Activated CD8-positive, alpha-beta memory T cell treated with anti-CD3 and anti-CD28 coated beads, Interleukin-2, amount 50 U/mL, for 24 hours (primary cell): Measurements from ENCODE around the gene TUBA3C.
"Not testable (repeated sequence)": the region's sequence is repeated elsewhere in the genome, so short reads cannot be mapped to it uniquely, and the experiment has no call there.

ENCODE experiments used
- DNase-seq: peaks from one replicate; pipeline ENCODE4 v3.0.0-alpha.2; 2020; ENCODE audit errors: extremely low read depth

The TUBA3C gene

GRCh38 chr13:19181621-19182485 is at the start of gene TUBA3C:
TSS of gene TUBA3C (minus strand) at chr13:19181824. CDS start at chr13:19181747, 77 bp downstream.
- DNase-seq = no peak

- DNase-seq = not testable (repeated sequence)
Observed at GRCh38 chr13:19207413-19207812, 25.8 kb upstream of the TUBA3C start.

- DNase-seq = not testable (repeated sequence)
Observed at GRCh38 chr13:19192622-19193021, 11.0 kb upstream of the TUBA3C start.

- not testable (repeated sequence) for DNase-seq
Observed at GRCh38 chr13:19189911-19190310, 8.3 kb upstream of the TUBA3C start.

- not testable (repeated sequence) for DNase-seq
Observed at GRCh38 chr13:19189368-19189767, 7.7 kb upstream of the TUBA3C start.

- DNase-seq = no peak
Observed at GRCh38 chr13:19185865-19186645, 4.4 kb upstream of the TUBA3C start.

GRCh38 chr13:19185086-19185864 is 3.7 kb upstream of the TUBA3C start:
- no peak for DNase-seq

GRCh38 chr13:19184176-19184575 is 2.6 kb upstream of the TUBA3C start:
- no peak for DNase-seq

GRCh38 chr13:19183676-19184075 is 2.1 kb upstream of the TUBA3C start:
- no peak for DNase-seq

- DNase-seq = no peak
Observed at GRCh38 chr13:19182536-19182935, 912 bp upstream of the TUBA3C start.

GRCh38 chr13:19181021-19181620 is 503 bp downstream of the TUBA3C start:
- no peak for DNase-seq

- DNase-seq = no peak
Observed at GRCh38 chr13:19179916-19180315, 1.7 kb downstream of the TUBA3C start.

GRCh38 chr13:19178901-19179593 is 2.6 kb downstream of the TUBA3C start:
- DNase-seq = no peak

- not testable (repeated sequence) for DNase-seq
Observed at GRCh38 chr13:19176981-19177776, 4.4 kb downstream of the TUBA3C start.

GRCh38 chr13:19173752-19174151 is 7.9 kb downstream of the TUBA3C start:
- DNase-seq = no peak

GRCh38 chr13:19172647-19173030 is 9.0 kb downstream of the TUBA3C start:
- no peak for DNase-seq

- no peak for DNase-seq
Observed at GRCh38 chr13:19172007-19172646, 9.5 kb downstream of the TUBA3C start.

- no peak for DNase-seq
Observed at GRCh38 chr13:19171563-19171962, 10.1 kb downstream of the TUBA3C start.

GRCh38 chr13:19169991-19170390 is 11.6 kb downstream of the TUBA3C start:
- DNase-seq = no peak

- no peak for DNase-seq
Observed at GRCh38 chr13:19169496-19169895, 12.1 kb downstream of the TUBA3C start.
